ENCODE data around the gene THPO.

Gene THPO

GRCh38 chr3:184354754-184355153, 23.3 kb downstream of the THPO start:
- intact Hi-C loops (cut with DNase I), result no loop called here
- no peak for DNase-seq

GRCh38 chr3:184354121-184354728, 23.8 kb downstream of the THPO start:
- DNase-seq, result peak in 33 of 42 donors; percentile 39 to 88 (median 63)
- intact Hi-C loops (cut with DNase I), result no loop called here

GRCh38 chr3:184353546-184353941, 24.5 kb downstream of the THPO start:
- no peak for DNase-seq
- intact Hi-C loops (cut with DNase I), result no loop called here

- no peak for DNase-seq
- intact Hi-C loops (cut with DNase I), result no loop called here
Measured at GRCh38 chr3:184352897-184353545, 25.0 kb downstream of the THPO start.

GRCh38 chr3:184352149-184352785, 25.7 kb downstream of the THPO start:
- DNase-seq, result no peak
- intact Hi-C loops (cut with DNase I), result no loop called here

- intact Hi-C loops (cut with DNase I), result no loop called here
- DNase-seq, result peak in 3 of 42 donors; percentile 18 to 31 (median 25)
Measured at GRCh38 chr3:184351511-184352148, 26.4 kb downstream of the THPO start.

- DNase-seq, result no peak
- intact Hi-C loops (cut with DNase I), result no loop called here
Measured at GRCh38 chr3:184350618-184351017, 27.4 kb downstream of the THPO start.

- intact Hi-C loops (cut with DNase I), result no loop called here
- DNase-seq, result peak in 6 of 42 donors; percentile 40 to 72 (median 58)
Measured at GRCh38 chr3:184349563-184350470, 28.2 kb downstream of the THPO start.

- intact Hi-C loops (cut with DNase I), result no loop called here
- DNase-seq, result peak in 1 of 42 donors; percentile 16
Measured at GRCh38 chr3:184348057-184348382, 30.0 kb downstream of the THPO start.

- intact Hi-C loops (cut with DNase I), result no loop called here
- DNase-seq, result peak in 1 of 42 donors; percentile 16
Measured at GRCh38 chr3:184347321-184348056, 30.5 kb downstream of the THPO start.

GRCh38 chr3:184346480-184347190, 31.4 kb downstream of the THPO start:
- intact Hi-C loops (cut with DNase I), result no loop called here
- peak in 1 of 42 donors; percentile 16 for DNase-seq

- DNase-seq, result peak; percentile 74 to 96 (median 89)
- intact Hi-C loops (cut with DNase I), result no loop called here
Measured at GRCh38 chr3:184345317-184346144, 32.5 kb downstream of the THPO start.

GRCh38 chr3:184344579-184345316, 33.3 kb downstream of the THPO start:
- DNase-seq, result peak in 1 of 42 donors; percentile 16
- intact Hi-C loops (cut with DNase I), result no loop called here

GRCh38 chr3:184343200-184343876, 34.7 kb downstream of the THPO start:
- DNase-seq, result no peak
- intact Hi-C loops (cut with DNase I), result no loop called here

GRCh38 chr3:184341925-184342324, 36.1 kb downstream of the THPO start:
- intact Hi-C loops (cut with DNase I), result no loop called here

More at GRCh38 chr3:184341925-184342324, 36.1 kb downstream of the THPO start:
- no peak for DNase-seq
